ACC112 (cell line): Measurements from ENCODE around the gene COL23A1.

ENCODE experiments used
- H2AFZ ChIP-seq: fragments of 200-600 bp; sonication (generic); one replicate; pipeline ENCODE4 v1.6.0; 2017; ENCODE audit warnings: antibody characterized with exemption, low read length; ENCODE audit not compliant: unreplicated experiment
- H3K27ac ChIP-seq: fragments of 200-600 bp; sonication (generic); 2 replicates; pipeline ENCODE4 v1.5.1; 2014; ENCODE audit warnings: low read depth, mild to moderate bottlenecking, antibody characterized with exemption, low read length, moderate library complexity
- H3K27me3 ChIP-seq: fragments of 200-600 bp; sonication (generic); 2 replicates; pipeline ENCODE4 v1.6.1; 2014; ENCODE audit warnings: mild to moderate bottlenecking, antibody characterized with exemption, low read length, moderate library complexity, mixed read lengths; ENCODE audit not compliant: insufficient read depth
- H3K36me3 ChIP-seq: fragments of 200-600 bp; sonication (generic); 2 replicates; pipeline ENCODE4 v1.6.1; 2016; ENCODE audit warnings: mild to moderate bottlenecking, antibody characterized with exemption, low read length, moderate library complexity, mixed read lengths; ENCODE audit not compliant: insufficient read depth
- H3K4me1 ChIP-seq: fragments of 200-600 bp; sonication (generic); one replicate; pipeline ENCODE4 v1.6.1; 2016; ENCODE audit warnings: low read length, mixed read lengths; ENCODE audit not compliant: insufficient read depth, unreplicated experiment, control insufficient read depth
- H3K4me3 ChIP-seq: fragments of 200-600 bp; sonication (generic); 2 replicates; pipeline ENCODE4 v1.5.1; 2014; ENCODE audit warnings: mild to moderate bottlenecking, low read depth, low read length
- H3K79me2 ChIP-seq: fragments of 200-600 bp; sonication (generic); one replicate; pipeline ENCODE4 v1.6.0; 2016; ENCODE audit warnings: low read length; ENCODE audit not compliant: control insufficient read depth, unreplicated experiment, insufficient read depth

Gene COL23A1

GRCh38 chr5:178192787-178193186, 397.4 kb downstream of the COL23A1 start:
- Histone ChIP-seq H3K4me1 (no peaks in the 10 kb centered on the region), H3K27me3 (peaks cover 13% of the 10 kb centered on the region), H3K4me3 (no peak overlapping the region), H3K36me3 (no peaks in the 10 kb centered on the region), H2AFZ (no peak overlapping the region), H3K79me2 (no peaks in the 10 kb centered on the region), H3K27ac (no peak overlapping the region)

- Histone ChIP-seq H3K4me3 (no peak overlapping the region), H3K4me1 (no peaks in the 10 kb centered on the region), H3K27ac (no peak overlapping the region)
Measured at GRCh38 chr5:178192244-178192643, 397.9 kb downstream of the COL23A1 start.

GRCh38 chr5:178191661-178192060, 398.5 kb downstream of the COL23A1 start:
- peaks cover 13% of the 10 kb centered on the region for H3K27me3 ChIP-seq
- no peak overlapping the region for H3K27ac ChIP-seq
- H2AFZ ChIP-seq = no peak overlapping the region
- no peak overlapping the region for H3K4me3 ChIP-seq
- no peaks in the 10 kb centered on the region for H3K79me2 ChIP-seq
- no peaks in the 10 kb centered on the region for H3K36me3 ChIP-seq
- no peaks in the 10 kb centered on the region for H3K4me1 ChIP-seq

More at GRCh38 chr5:178192244-178192643, 397.9 kb downstream of the COL23A1 start:
- Histone ChIP-seq H3K79me2 (no peaks in the 10 kb centered on the region), H2AFZ (no peak overlapping the region), H3K27me3 (peaks cover 13% of the 10 kb centered on the region), H3K36me3 (no peaks in the 10 kb centered on the region)

- H3K4me1 ChIP-seq = no peaks in the 10 kb centered on the region
- H3K36me3 ChIP-seq = no peaks in the 10 kb centered on the region
- no peaks in the 10 kb centered on the region for H3K79me2 ChIP-seq
- no peak overlapping the region for H2AFZ ChIP-seq
- peaks cover 8% of the 10 kb centered on the region for H3K27me3 ChIP-seq
- no peak overlapping the region for H3K4me3 ChIP-seq
- H3K27ac ChIP-seq = no peak overlapping the region
Measured at GRCh38 chr5:178189433-178189832, 400.8 kb downstream of the COL23A1 start.
